ENCODE results near the gene TMEM150A.

- TF ChIP-seq CTCF (IDR thresholded peaks at IDR 0.05; ENCODE audit: low read depth, low read length, poor library complexity, severe bottlenecking) (no peak), EZH2phosphoT487 (IDR thresholded peaks at IDR 0.05; ENCODE audit: borderline replicate concordance, low read length) (no peak)
Measured at GRCh38 chr2:85550486-85550885, 52.0 kb downstream of the TMEM150A start.

Measured in DOHH2 (cell line).